Stimulated activated CD4-positive, alpha-beta T cell treated with anti-CD3 and anti-CD28 coated beads, TNF-alpha, amount 100 ng/mL, for 4 hours (primary cell): ENCODE measurements around the gene ZFYVE28.

Source experiments
- DNase-seq, 3 experiments: peaks; one replicate each; pipeline ENCODE4 v3.0.0-alpha.2; 2020; ENCODE audit warnings: low read depth in 3 of 3

ZFYVE28 gene

GRCh38 chr4:2333356-2333841 lies 85.0 kb downstream of the ZFYVE28 start:
- DNase-seq, result no peak

- DNase-seq, result no peak
Observed at GRCh38 chr4:2332976-2333319, 85.5 kb downstream of the ZFYVE28 start.

- DNase-seq, result no peak
Observed at GRCh38 chr4:2332201-2332975, 86.1 kb downstream of the ZFYVE28 start.

- DNase-seq, result no peak
Observed at GRCh38 chr4:2331519-2332200, 86.8 kb downstream of the ZFYVE28 start.

GRCh38 chr4:2331043-2331420 lies 87.4 kb downstream of the ZFYVE28 start:
- DNase-seq, result no peak

GRCh38 chr4:2330091-2331042 lies 88.1 kb downstream of the ZFYVE28 start:
- DNase-seq, result no peak

- no peak for DNase-seq
Observed at GRCh38 chr4:2327579-2327978, 90.9 kb downstream of the ZFYVE28 start.

- DNase-seq, result no peak
Observed at GRCh38 chr4:2324891-2325290, 93.6 kb downstream of the ZFYVE28 start.

GRCh38 chr4:2322841-2323240 lies 95.6 kb downstream of the ZFYVE28 start:
- no peak for DNase-seq

GRCh38 chr4:2322227-2322626 lies 96.2 kb downstream of the ZFYVE28 start:
- no peak for DNase-seq

- no peak for DNase-seq
Observed at GRCh38 chr4:2321279-2322196, 96.9 kb downstream of the ZFYVE28 start.

GRCh38 chr4:2320746-2321145 lies 97.7 kb downstream of the ZFYVE28 start:
- no peak for DNase-seq

GRCh38 chr4:2320152-2320551 lies 98.3 kb downstream of the ZFYVE28 start:
- DNase-seq, result no peak

GRCh38 chr4:2318885-2319284 lies 99.6 kb downstream of the ZFYVE28 start:
- no peak for DNase-seq

GRCh38 chr4:2318476-2318875 lies 100.0 kb downstream of the ZFYVE28 start:
- no peak for DNase-seq

GRCh38 chr4:2313366-2313765 lies 105.1 kb downstream of the ZFYVE28 start:
- no peak for DNase-seq

- no peak for DNase-seq
Observed at GRCh38 chr4:2306773-2307410, 111.6 kb downstream of the ZFYVE28 start.

GRCh38 chr4:2305766-2306501 lies 112.5 kb downstream of the ZFYVE28 start:
- DNase-seq, result no peak

- DNase-seq, result no peak
Observed at GRCh38 chr4:2304877-2305561, 113.4 kb downstream of the ZFYVE28 start.
